Stimulated activated CD8-positive, alpha-beta memory T cell treated with anti-CD3 and anti-CD28 coated beads, Interleukin-15, amount 100 ng/mL, for 1 hour (primary cell): ENCODE results near the gene CPEB1.
A peak's percentile ranks its signal among the peaks of the same experiment; 100 is the strongest.
"Not testable (repeated sequence)": the region's sequence is repeated elsewhere in the genome, so short reads cannot be mapped to it uniquely, and the experiment has no call there.

Source experiments
- DNase-seq: peaks from one replicate; pipeline ENCODE4 v3.0.0-alpha.2; 2020; ENCODE audit warnings: low read depth

CPEB1 gene

GRCh38 chr15:82545002-82545401 is 102.2 kb downstream of the CPEB1 start:
- DNase-seq, result no peak

- no peak for DNase-seq
Measured at GRCh38 chr15:82544431-82544830, 102.7 kb downstream of the CPEB1 start.

GRCh38 chr15:82543160-82543559 is 104.0 kb downstream of the CPEB1 start:
- DNase-seq, result no peak

GRCh38 chr15:82540984-82541431 is 106.2 kb downstream of the CPEB1 start:
- DNase-seq, result no peak

- DNase-seq, result peak; percentile 95
Measured at GRCh38 chr15:82540055-82540983, 106.8 kb downstream of the CPEB1 start, which contains the start of gene RPS17. Gene RPS17 (minus strand): TSS chr15:82540457. CDS start chr15:82540428, 29 bp downstream.

GRCh38 chr15:82539691-82540054 is 107.5 kb downstream of the CPEB1 start:
- no peak for DNase-seq

- no peak for DNase-seq
Measured at GRCh38 chr15:82538961-82539690, 108.0 kb downstream of the CPEB1 start.

GRCh38 chr15:82537351-82537908 is 109.7 kb downstream of the CPEB1 start:
- no peak for DNase-seq

GRCh38 chr15:82536409-82537350 is 110.5 kb downstream of the CPEB1 start:
- DNase-seq, result no peak

GRCh38 chr15:82535566-82536408 is 111.4 kb downstream of the CPEB1 start:
- DNase-seq, result no peak

- not testable (repeated sequence) for DNase-seq
Measured at GRCh38 chr15:82535151-82535550, 112.0 kb downstream of the CPEB1 start.

GRCh38 chr15:82534457-82534861 is 112.7 kb downstream of the CPEB1 start:
- not testable (repeated sequence) for DNase-seq

- DNase-seq, result no peak
Measured at GRCh38 chr15:82533801-82534200, 113.4 kb downstream of the CPEB1 start.

- no peak for DNase-seq
Measured at GRCh38 chr15:82532991-82533481, 114.1 kb downstream of the CPEB1 start.

- DNase-seq, result no peak
Measured at GRCh38 chr15:82532383-82532990, 114.7 kb downstream of the CPEB1 start.

GRCh38 chr15:82531496-82532382 is 115.4 kb downstream of the CPEB1 start:
- DNase-seq, result no peak

- peak; percentile 42 for DNase-seq
Measured at GRCh38 chr15:82530606-82531379, 116.4 kb downstream of the CPEB1 start.

- DNase-seq, result no peak
Measured at GRCh38 chr15:82530006-82530405, 117.2 kb downstream of the CPEB1 start.
